Measurements from ENCODE around the gene PCDHB2.

DNA sequence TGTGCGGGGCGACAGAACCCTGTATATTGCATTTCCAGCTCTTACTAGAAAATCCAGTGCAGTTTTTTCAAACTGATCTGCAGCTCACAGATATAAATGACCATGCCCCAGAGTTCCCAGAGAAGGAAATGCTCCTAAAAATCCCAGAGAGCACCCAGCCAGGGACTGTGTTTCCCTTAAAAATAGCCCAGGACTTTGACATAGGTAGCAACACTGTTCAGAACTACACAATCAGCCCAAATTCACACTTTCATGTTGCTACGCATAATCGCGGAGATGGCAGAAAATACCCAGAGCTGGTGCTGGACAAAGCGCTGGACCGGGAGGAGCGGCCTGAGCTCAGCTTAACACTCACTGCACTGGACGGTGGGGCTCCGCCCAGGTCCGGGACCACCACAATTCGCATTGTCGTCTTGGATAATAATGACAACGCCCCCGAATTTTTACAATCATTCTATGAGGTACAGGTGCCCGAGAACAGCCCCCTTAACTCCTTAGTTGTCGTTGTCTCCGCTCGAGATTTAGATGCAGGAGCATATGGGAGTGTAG lies 41.4 kb downstream of the PCDHB2 start:
- TF ChIP-seq SIN3A (IDR thresholded peaks at IDR 0.05; ENCODE audit: borderline replicate concordance, insufficient read depth, low read depth, low read length) (no peak), POLR2AphosphoS5 (IDR thresholded peaks at IDR 0.05; ENCODE audit: low read depth, low read length) (no peak), REST (IDR thresholded peaks at IDR 0.05; ENCODE audit: insufficient read depth in 1 of 2, low read depth in 2 of 2, low read length in 1 of 2) (no peak), TCF7L2 (IDR thresholded peaks at IDR 0.05; ENCODE audit: low read depth, low read length) (no peak)
- TF ChIP-seq, protein P1, sequence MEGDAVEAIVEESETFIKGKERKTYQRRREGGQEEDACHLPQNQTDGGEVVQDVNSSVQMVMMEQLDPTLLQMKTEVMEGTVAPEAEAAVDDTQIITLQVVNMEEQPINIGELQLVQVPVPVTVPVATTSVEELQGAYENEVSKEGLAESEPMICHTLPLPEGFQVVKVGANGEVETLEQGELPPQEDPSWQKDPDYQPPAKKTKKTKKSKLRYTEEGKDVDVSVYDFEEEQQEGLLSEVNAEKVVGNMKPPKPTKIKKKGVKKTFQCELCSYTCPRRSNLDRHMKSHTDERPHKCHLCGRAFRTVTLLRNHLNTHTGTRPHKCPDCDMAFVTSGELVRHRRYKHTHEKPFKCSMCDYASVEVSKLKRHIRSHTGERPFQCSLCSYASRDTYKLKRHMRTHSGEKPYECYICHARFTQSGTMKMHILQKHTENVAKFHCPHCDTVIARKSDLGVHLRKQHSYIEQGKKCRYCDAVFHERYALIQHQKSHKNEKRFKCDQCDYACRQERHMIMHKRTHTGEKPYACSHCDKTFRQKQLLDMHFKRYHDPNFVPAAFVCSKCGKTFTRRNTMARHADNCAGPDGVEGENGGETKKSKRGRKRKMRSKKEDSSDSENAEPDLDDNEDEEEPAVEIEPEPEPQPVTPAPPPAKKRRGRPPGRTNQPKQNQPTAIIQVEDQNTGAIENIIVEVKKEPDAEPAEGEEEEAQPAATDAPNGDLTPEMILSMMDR (IDR thresholded peaks at IDR 0.05), result no peak
